ENCODE data around the gene UIMC1.

UIMC1 gene

GRCh38 chr5:176865964-176866363, 140.6 kb downstream of the UIMC1 start:
- DNase-seq = no peak

- no peak for DNase-seq
These were observed 141.8 kb downstream of the UIMC1 start for GRCh38 chr5:176864755-176865154.

- DNase-seq = no peak
These were observed 142.8 kb downstream of the UIMC1 start for GRCh38 chr5:176863765-176864098.

GRCh38 chr5:176863041-176863764, 143.4 kb downstream of the UIMC1 start:
- no peak for DNase-seq

GRCh38 chr5:176862330-176862995, 144.1 kb downstream of the UIMC1 start:
- no peak for DNase-seq

- no peak for DNase-seq
These were observed 145.3 kb downstream of the UIMC1 start for GRCh38 chr5:176861276-176861675.

- no peak for DNase-seq
These were observed 146.2 kb downstream of the UIMC1 start for GRCh38 chr5:176860381-176860780.

GRCh38 chr5:176859916-176860315, 146.7 kb downstream of the UIMC1 start:
- DNase-seq = no peak

- no peak for DNase-seq
These were observed 148.7 kb downstream of the UIMC1 start for GRCh38 chr5:176857894-176858273.

- DNase-seq = no peak
These were observed 149.2 kb downstream of the UIMC1 start for GRCh38 chr5:176857216-176857893.

- no peak for DNase-seq
These were observed 149.8 kb downstream of the UIMC1 start for GRCh38 chr5:176856746-176857145.

- no peak for DNase-seq
These were observed 151.0 kb downstream of the UIMC1 start for GRCh38 chr5:176855598-176855997.

Data from COR-L47 (cell line).